ENCODE data around the gene MAD1L1.

- no peak for TF ChIP-seq BRF2 (CRISPR knock-in tag; IDR thresholded peaks at IDR 0.05)
- TF ChIP-seq CTCF (CRISPR knock-in tag; IDR thresholded peaks at IDR 0.05) = no peak
- TF ChIP-seq POLR2AphosphoS2 (IDR thresholded peaks at IDR 0.05; ENCODE audit: low read depth, low read length) = no peak
- no peak for TF ChIP-seq POLR2A (IDR thresholded peaks at IDR 0.05; ENCODE audit: insufficient read depth in 1 of 2, low read depth in 2 of 2, low read length in 2 of 2)
- TF ChIP-seq EP300 (IDR thresholded peaks at IDR 0.05; ENCODE audit: low read depth in 2 of 2, low read length in 2 of 2) = no peak
- no peak for TF ChIP-seq EP300 (CRISPR knock-in tag; IDR thresholded peaks at IDR 0.05; ENCODE audit: borderline replicate concordance)
- no peak for TF ChIP-seq ZNF609 (CRISPR knock-in tag; IDR thresholded peaks at IDR 0.05; ENCODE audit: borderline replicate concordance)
- TF ChIP-seq NFIC (IDR thresholded peaks at IDR 0.05; ENCODE audit: low read length) = no peak
- no peak for TF ChIP-seq ZNF3 (CRISPR knock-in tag; IDR thresholded peaks at IDR 0.05)
Measured at GRCh38 chr7:2043316-2044039, 189.3 kb downstream of the MAD1L1 start.

Data from HepG2 (cell line).